ENCODE measurements around the gene PSMC3.

- no peak for TF ChIP-seq POLR2AphosphoS5 (IDR thresholded peaks at IDR 0.05)
- TF ChIP-seq, protein P1, sequence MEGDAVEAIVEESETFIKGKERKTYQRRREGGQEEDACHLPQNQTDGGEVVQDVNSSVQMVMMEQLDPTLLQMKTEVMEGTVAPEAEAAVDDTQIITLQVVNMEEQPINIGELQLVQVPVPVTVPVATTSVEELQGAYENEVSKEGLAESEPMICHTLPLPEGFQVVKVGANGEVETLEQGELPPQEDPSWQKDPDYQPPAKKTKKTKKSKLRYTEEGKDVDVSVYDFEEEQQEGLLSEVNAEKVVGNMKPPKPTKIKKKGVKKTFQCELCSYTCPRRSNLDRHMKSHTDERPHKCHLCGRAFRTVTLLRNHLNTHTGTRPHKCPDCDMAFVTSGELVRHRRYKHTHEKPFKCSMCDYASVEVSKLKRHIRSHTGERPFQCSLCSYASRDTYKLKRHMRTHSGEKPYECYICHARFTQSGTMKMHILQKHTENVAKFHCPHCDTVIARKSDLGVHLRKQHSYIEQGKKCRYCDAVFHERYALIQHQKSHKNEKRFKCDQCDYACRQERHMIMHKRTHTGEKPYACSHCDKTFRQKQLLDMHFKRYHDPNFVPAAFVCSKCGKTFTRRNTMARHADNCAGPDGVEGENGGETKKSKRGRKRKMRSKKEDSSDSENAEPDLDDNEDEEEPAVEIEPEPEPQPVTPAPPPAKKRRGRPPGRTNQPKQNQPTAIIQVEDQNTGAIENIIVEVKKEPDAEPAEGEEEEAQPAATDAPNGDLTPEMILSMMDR (IDR thresholded peaks at IDR 0.05), result no peak
- TF ChIP-seq EP300 (IDR thresholded peaks at IDR 0.05), result no peak
Observed at GRCh38 chr11:47436726-47437125, 10.5 kb upstream of the PSMC3 start.

Data from stomach (tissue), 4 donors.